Vagina (tissue), 2 donors: Measurements from ENCODE around the gene TMEM163.
"Not testable (repeated sequence)": the region's sequence is repeated elsewhere in the genome, so short reads cannot be mapped to it uniquely, and the experiment has no call there.

Experiments
- CTCF ChIP-seq, 3 experiments: fragments of 450-650 bp in 2 of 3; fragments of 200-600 bp in 1 of 3; sonication (generic) in 1 of 3; IDR thresholded peaks; one replicate each; pipeline ENCODE4 v1.5.1; 2017 to 2019; ENCODE audit warnings: antibody characterized with exemption in 3 of 3, mild to moderate bottlenecking in 2 of 3, moderate library complexity in 2 of 3
- POLR2A ChIP-seq, 2 donors: fragments of 450-650 bp; IDR thresholded peaks; one replicate each; pipeline ENCODE4 v1.6.1; 2017; ENCODE audit warnings: antibody characterized with exemption in 2 of 2, mild to moderate bottlenecking in 2 of 2, moderate library complexity in 2 of 2
- POLR2AphosphoS5 ChIP-seq, 2 donors: sonication (generic); formaldehyde crosslinking; IDR thresholded peaks; one replicate each; pipeline ENCODE4 v1.9.0; 2017; ENCODE audit warnings: antibody characterized with exemption in 2 of 2, mild to moderate bottlenecking in 2 of 2, low read depth in 1 of 2; ENCODE audit not compliant: insufficient read depth in 1 of 2

DNA sequence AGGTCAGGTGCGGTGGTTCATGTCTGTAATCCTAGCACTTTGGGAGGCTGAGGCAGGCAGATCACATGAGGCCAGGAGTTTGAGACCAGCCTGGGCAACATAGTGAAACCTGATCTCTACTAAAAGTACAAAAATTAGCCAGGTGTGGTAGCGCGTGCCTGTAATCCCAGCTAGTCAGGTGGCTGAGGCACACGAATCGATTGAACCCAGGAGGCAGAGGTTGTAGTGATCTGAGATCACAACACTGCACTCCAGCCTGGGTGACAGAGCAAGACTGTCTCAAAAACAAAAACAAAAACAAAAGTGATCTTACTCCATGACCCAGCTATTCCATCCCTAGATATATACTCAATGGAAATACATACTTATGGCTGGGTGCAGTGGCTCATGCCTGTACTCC, 153.8 kb downstream of the TMEM163 start:
- not testable (repeated sequence) for TF ChIP-seq POLR2A (IDR thresholded peaks at IDR 0.05); CTCF (IDR thresholded peaks at IDR 0.05); POLR2AphosphoS5 (IDR thresholded peaks at IDR 0.05; ENCODE audit: insufficient read depth in 1 of 2, low read depth in 1 of 2)
